Keratinocyte (primary cell): ENCODE data around the gene IL6R. TPM values are rescaled to one million over a fixed set of nuclear protein-coding genes. Genes with fewer than 3 reads are reported as not detected.
"Not testable (repeated sequence)": the region's sequence is repeated elsewhere in the genome, so short reads cannot be mapped to it uniquely, and the experiment has no call there.

Source experiments
- DNase-seq: peaks from one replicate; pipeline ENCODE4 v3.0.0-alpha.2; 2011; ENCODE audit warnings: low read depth, missing footprints, low spot score
- FAIRE-seq: peaks from 2 replicates; lab custom pipeline; 2011; peaks lifted over from hg19 to GRCh38; lab: Jason Lieb, UNC
- H2AFZ ChIP-seq: 2 replicates; pipeline ENCODE4 v1.6.0; 2012; ENCODE audit warnings: low read length, control low read depth, inconsistent platforms; ENCODE audit not compliant: control insufficient read depth
- H3K27ac ChIP-seq: 2 replicates; pipeline ENCODE4 v1.5.1; 2011; ENCODE audit warnings: low read length; ENCODE audit not compliant: control insufficient read depth, insufficient read depth
- H3K27me3 ChIP-seq: 3 replicates; pipeline ENCODE4 v1.6.0; 2011; ENCODE audit warnings: low read length; ENCODE audit not compliant: control insufficient read depth, insufficient read depth; ENCODE audit errors: extremely low read depth
- H3K36me3 ChIP-seq, 2 experiments: 2 replicates in 1 of 2; 3 replicates in 1 of 2; pipeline ENCODE4 v1.5.1; 2011; ENCODE audit warnings: low read length in 2 of 2, mild to moderate bottlenecking in 1 of 2; ENCODE audit not compliant: control insufficient read depth in 2 of 2, insufficient read depth in 2 of 2; ENCODE audit errors: extremely low read depth in 1 of 2
- H3K4me1 ChIP-seq: 3 replicates; pipeline ENCODE4 v1.5.1; 2011; ENCODE audit warnings: low read length; ENCODE audit not compliant: control insufficient read depth, insufficient read depth; ENCODE audit errors: extremely low read depth
- H3K4me2 ChIP-seq: 3 replicates; pipeline ENCODE4 v1.6.0; 2011; ENCODE audit warnings: low read depth, low read length; ENCODE audit not compliant: control insufficient read depth, insufficient read depth; ENCODE audit errors: extremely low read depth
- H3K4me3 ChIP-seq, 3 experiments: fragments of 200-600 bp in 1 of 3; sonication (generic) in 1 of 3; 2 replicates in 2 of 3; 3 replicates in 1 of 3; pipeline ENCODE4 v1.5.1; 2011 to 2016; ENCODE audit warnings: low read length in 3 of 3, mild to moderate bottlenecking in 3 of 3, control low read depth in 2 of 3, inconsistent platforms in 1 of 3, low read depth in 1 of 3, mixed read lengths in 1 of 3, mixed run types in 1 of 3, moderate library complexity in 1 of 3; ENCODE audit not compliant: control insufficient read depth in 2 of 3, insufficient read depth in 2 of 3; ENCODE audit errors: extremely low read depth in 1 of 3
- H3K79me2 ChIP-seq: 2 replicates; pipeline ENCODE4 v1.6.0; 2012; ENCODE audit warnings: low read length; ENCODE audit not compliant: control insufficient read depth, insufficient read depth
- H3K9ac ChIP-seq: 3 replicates; pipeline ENCODE4 v1.6.0; 2011; ENCODE audit warnings: low read length; ENCODE audit not compliant: control insufficient read depth, insufficient read depth; ENCODE audit errors: extremely low read depth
- H3K9me1 ChIP-seq: 3 replicates; pipeline ENCODE4 v1.6.0; 2011; ENCODE audit warnings: low read length; ENCODE audit not compliant: control insufficient read depth, insufficient read depth; ENCODE audit errors: extremely low read depth
- H3K9me3 ChIP-seq: 2 replicates; pipeline ENCODE4 v1.5.1; 2012; ENCODE audit warnings: low read depth, low read length; ENCODE audit not compliant: control insufficient read depth
- H4K20me1 ChIP-seq: 3 replicates; pipeline ENCODE4 v1.6.0; 2011; ENCODE audit warnings: low read length; ENCODE audit not compliant: control insufficient read depth, insufficient read depth; ENCODE audit errors: extremely low read depth
- EZH2 ChIP-seq: IDR thresholded peaks from one replicate; pipeline ENCODE4 v1.6.1; 2012; ENCODE audit warnings: inconsistent platforms, mild to moderate bottlenecking, low read length, moderate library complexity
- dilution Hi-C: fragments of 300-500 bp; cut with MboI; formaldehyde crosslinking; loops from one replicate; pipeline ENCODE4 v1.7.0; 2020; ENCODE audit warnings: low sequenced_read_pairs; ENCODE audit not compliant: extremely low pct_ligation_motif_present
- polyA plus RNA-seq, 5 experiments: library from polyadenylated mRNA; depleted of rRNA in 3 of 5; stranded (reverse) in 3 of 5; stranded (forward) in 1 of 5; unstranded in 1 of 5; fragments of >200 nt; gene quantifications; 1 replicate in 1 of 5; 2 replicates in 3 of 5; 3 replicates in 1 of 5; pipeline versions ENCODE4 v1.2.1 to v1.2.3, GENCODE V29; 2011 to 2012; ENCODE audit warnings: missing spikeins in 2 of 5, low read depth in 1 of 5, low replicate concordance in 1 of 5
- TF ChIP-seq, protein P1 (sequence below), 3 experiments: IDR thresholded peaks in 1 of 3; conservative IDR thresholded peaks in 1 of 3; optimal IDR thresholded peaks in 1 of 3; 2 replicates in 2 of 3; 3 replicates in 1 of 3; pipeline versions ENCODE3 to v1.5.1; 2011; ENCODE audit warnings: low read length in 3 of 3, mild to moderate bottlenecking in 3 of 3, moderate library complexity in 2 of 3, control low read depth in 1 of 3, inconsistent platforms in 1 of 3; ENCODE audit not compliant: insufficient read depth in 2 of 3; ENCODE audit errors: extremely low read depth in 1 of 3

IL6R gene
- polyA plus RNA-seq, 1 donor (not counting 4 experiments of a cell fraction or from before 2014, with no cell fraction given) = 12.6 TPM

DNA sequence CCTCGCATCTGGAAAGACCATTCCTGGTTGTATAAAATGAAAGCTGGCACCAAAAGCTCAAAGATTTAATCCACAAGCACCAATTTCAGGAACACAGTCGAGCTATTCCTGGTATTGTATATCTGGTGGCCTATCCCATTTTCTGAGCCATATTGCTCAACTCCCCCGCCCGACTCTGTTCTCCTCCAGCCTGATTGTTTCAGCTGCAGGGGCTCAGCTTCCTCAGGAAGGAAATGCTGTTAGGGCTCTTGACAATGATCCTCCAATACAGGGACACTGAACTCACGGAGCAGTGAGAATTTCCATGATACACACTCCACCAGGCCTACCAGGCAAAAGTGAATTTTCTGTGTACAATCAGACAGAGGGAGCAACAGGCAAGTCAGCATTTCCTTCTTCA is 80.0 kb downstream of the IL6R start:
- no peak for FAIRE-seq
- DNase-seq = no peak
- TF ChIP-seq, protein P1, sequence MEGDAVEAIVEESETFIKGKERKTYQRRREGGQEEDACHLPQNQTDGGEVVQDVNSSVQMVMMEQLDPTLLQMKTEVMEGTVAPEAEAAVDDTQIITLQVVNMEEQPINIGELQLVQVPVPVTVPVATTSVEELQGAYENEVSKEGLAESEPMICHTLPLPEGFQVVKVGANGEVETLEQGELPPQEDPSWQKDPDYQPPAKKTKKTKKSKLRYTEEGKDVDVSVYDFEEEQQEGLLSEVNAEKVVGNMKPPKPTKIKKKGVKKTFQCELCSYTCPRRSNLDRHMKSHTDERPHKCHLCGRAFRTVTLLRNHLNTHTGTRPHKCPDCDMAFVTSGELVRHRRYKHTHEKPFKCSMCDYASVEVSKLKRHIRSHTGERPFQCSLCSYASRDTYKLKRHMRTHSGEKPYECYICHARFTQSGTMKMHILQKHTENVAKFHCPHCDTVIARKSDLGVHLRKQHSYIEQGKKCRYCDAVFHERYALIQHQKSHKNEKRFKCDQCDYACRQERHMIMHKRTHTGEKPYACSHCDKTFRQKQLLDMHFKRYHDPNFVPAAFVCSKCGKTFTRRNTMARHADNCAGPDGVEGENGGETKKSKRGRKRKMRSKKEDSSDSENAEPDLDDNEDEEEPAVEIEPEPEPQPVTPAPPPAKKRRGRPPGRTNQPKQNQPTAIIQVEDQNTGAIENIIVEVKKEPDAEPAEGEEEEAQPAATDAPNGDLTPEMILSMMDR (optimal IDR thresholded peaks at IDR 0.05 in 1 of 3, IDR thresholded peaks at IDR 0.05 in 1 of 3, conservative IDR thresholded peaks at IDR 0.05 in 1 of 3; ENCODE audit: extremely low read depth in 1 of 3, insufficient read depth in 2 of 3, low read length in 3 of 3) = no peak
- TF ChIP-seq EZH2 = no peak

DNA sequence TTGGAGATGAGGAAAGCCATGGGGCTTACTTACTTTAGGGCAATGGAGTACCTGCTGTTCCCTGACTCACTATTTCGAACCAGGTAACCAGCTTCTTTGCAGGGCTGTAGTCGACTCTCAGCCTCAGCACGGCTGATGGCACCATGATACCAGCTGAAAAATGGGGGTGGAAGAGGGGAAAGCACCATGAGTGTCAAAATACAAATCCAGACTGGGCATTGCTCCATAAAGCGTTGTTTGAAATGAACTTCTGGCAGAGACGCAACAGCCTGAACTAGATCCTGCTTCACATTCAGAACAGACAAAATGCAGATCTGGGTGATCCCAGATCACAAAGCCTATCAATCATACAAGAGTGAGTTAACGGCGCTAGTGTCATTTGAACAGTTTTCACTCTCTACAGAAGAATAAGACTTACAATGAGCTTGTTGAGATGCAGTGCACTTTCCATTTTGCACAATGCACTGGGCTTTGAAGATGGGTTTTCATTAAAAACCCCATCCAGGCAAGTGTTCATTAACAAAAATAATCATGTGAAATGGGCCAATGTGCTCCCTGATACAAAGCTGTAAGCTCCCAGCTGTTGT is 80.9 kb downstream of the IL6R start:
- no peak for DNase-seq
- Histone ChIP-seq H3K27ac (no peak overlapping the region), H2AFZ (no peak overlapping the region), H3K9ac (no peak overlapping the region), H4K20me1 (peaks cover 3% of the 10 kb centered on the region), H3K9me1 (no peaks in the 10 kb centered on the region), H3K36me3 (no peaks in the 10 kb centered on the region), H3K9me3 (no peaks in the 10 kb centered on the region), H3K27me3 (peaks cover 13% of the 10 kb centered on the region), H3K79me2 (no peaks in the 10 kb centered on the region), H3K4me2 (no peak overlapping the region), H3K4me3 (no peak overlapping the region), H3K4me1 (peaks cover 6% of the 10 kb centered on the region)
- no peak for FAIRE-seq
- TF ChIP-seq, protein P1 (optimal IDR thresholded peaks at IDR 0.05 in 1 of 3, IDR thresholded peaks at IDR 0.05 in 1 of 3, conservative IDR thresholded peaks at IDR 0.05 in 1 of 3; ENCODE audit: extremely low read depth in 1 of 3, insufficient read depth in 2 of 3, low read length in 3 of 3) = no peak
- peak; percentile 21 for TF ChIP-seq EZH2
- dilution Hi-C loops = no loop called here

More for the DNA sequence above, 80.0 kb downstream of the IL6R start:
- Histone ChIP-seq H3K4me3 (no peak overlapping the region), H3K4me2 (no peak overlapping the region), H3K36me3 (no peaks in the 10 kb centered on the region), H3K27ac (no peak overlapping the region), H3K27me3 (peaks cover 13% of the 10 kb centered on the region), H3K9ac (no peak overlapping the region), H2AFZ (no peak overlapping the region), H3K79me2 (no peaks in the 10 kb centered on the region), H3K9me3 (no peaks in the 10 kb centered on the region), H3K4me1 (peaks cover 6% of the 10 kb centered on the region), H4K20me1 (peaks cover 3% of the 10 kb centered on the region), H3K9me1 (no peaks in the 10 kb centered on the region)
- dilution Hi-C loops = no loop called here

DNA sequence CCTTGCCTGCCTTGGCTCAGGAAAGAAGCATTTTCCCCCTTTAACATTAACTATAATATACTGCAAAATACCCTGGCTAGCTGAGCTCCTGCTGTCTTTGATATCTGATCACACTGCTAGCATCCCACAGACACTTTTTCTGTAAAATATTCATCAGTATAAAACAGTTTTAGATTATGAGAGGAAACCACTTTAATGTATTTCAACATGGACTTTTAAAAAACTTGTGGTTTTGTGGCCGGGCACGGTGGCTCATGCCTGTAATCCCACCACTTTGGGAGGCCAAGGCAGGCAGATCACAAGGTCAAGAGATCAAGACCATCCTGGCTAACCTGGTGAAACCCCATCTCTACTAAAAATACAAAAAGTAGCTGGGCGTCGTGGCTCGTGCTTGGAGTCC is 81.6 kb downstream of the IL6R start:
- H3K9me1 ChIP-seq, H3K27ac ChIP-seq, H3K4me3 ChIP-seq, FAIRE-seq, H3K4me2 ChIP-seq, H3K36me3 ChIP-seq, H4K20me1 ChIP-seq, H2AFZ ChIP-seq, H3K9ac ChIP-seq, H3K4me1 ChIP-seq, H3K9me3 ChIP-seq, dilution Hi-C loops, DNase-seq, H3K79me2 ChIP-seq: not testable (repeated sequence)
- H3K27me3 ChIP-seq = peaks cover 20% of the 10 kb centered on the region
